Fibroblast of lung (primary cell): ENCODE results near the gene NUP133. TPM values are rescaled to one million over a fixed set of nuclear protein-coding genes. Genes with fewer than 3 reads are reported as not detected.

ENCODE experiments used
- DNase-seq, 2 donors: peaks; one replicate each; pipeline versions ENCODE4 v3.0.0 to v3.0.0-alpha.2; 2010; ENCODE audit warnings: low read depth in 2 of 2
- H2AFZ ChIP-seq: 2 replicates; pipeline ENCODE4 v1.5.1; 2012; ENCODE audit warnings: low read length, control low read depth, inconsistent platforms
- H3K27ac ChIP-seq: 2 replicates; pipeline ENCODE4 v1.5.1; 2011; ENCODE audit warnings: low read length, control low read depth; ENCODE audit not compliant: insufficient read depth
- H3K27me3 ChIP-seq: 2 replicates; pipeline ENCODE4 v1.5.1; 2011; ENCODE audit warnings: mild to moderate bottlenecking, low read length; ENCODE audit not compliant: control insufficient read depth, insufficient read depth
- H3K36me3 ChIP-seq: 2 replicates; pipeline ENCODE4 v1.5.1; 2011; ENCODE audit warnings: low read length; ENCODE audit not compliant: control insufficient read depth, insufficient read depth
- H3K4me1 ChIP-seq: 2 replicates; pipeline ENCODE4 v1.5.1; 2011; ENCODE audit warnings: low read length; ENCODE audit not compliant: control insufficient read depth, insufficient read depth; ENCODE audit errors: extremely low read depth
- H3K4me2 ChIP-seq: 2 replicates; pipeline ENCODE4 v1.5.1; 2011; ENCODE audit warnings: low read length, control low read depth; ENCODE audit not compliant: insufficient read depth; ENCODE audit errors: extremely low read depth
- H3K4me3 ChIP-seq, 4 experiments: fragments of 200-600 bp in 1 of 4; sonication (generic) in 1 of 4; replicated peaks in 1 of 4; 2 replicates each; pipeline ENCODE4 v1.5.1; 2011 to 2016; ENCODE audit warnings: low read length in 4 of 4, low read depth in 3 of 4, mild to moderate bottlenecking in 3 of 4, control low read depth in 2 of 4, inconsistent platforms in 1 of 4, mixed read lengths in 1 of 4; ENCODE audit not compliant: insufficient read depth in 1 of 4; ENCODE audit errors: control extremely low read depth in 1 of 4
- H3K79me2 ChIP-seq: 2 replicates; pipeline ENCODE4 v1.5.1; 2012; ENCODE audit warnings: mild to moderate bottlenecking, low read length, inconsistent platforms; ENCODE audit not compliant: control insufficient read depth, insufficient read depth
- H3K9ac ChIP-seq: 2 replicates; pipeline ENCODE4 v1.5.1; 2011; ENCODE audit warnings: mild to moderate bottlenecking, low read length, control low read depth; ENCODE audit not compliant: insufficient read depth
- H3K9me3 ChIP-seq: 2 replicates; pipeline ENCODE4 v1.5.1; 2012; ENCODE audit warnings: low read depth, low read length; ENCODE audit not compliant: control insufficient read depth, insufficient read depth
- H4K20me1 ChIP-seq: 2 replicates; pipeline ENCODE4 v1.5.1; 2011; ENCODE audit warnings: low read length; ENCODE audit not compliant: control insufficient read depth, insufficient read depth; ENCODE audit errors: extremely low read depth
- CTCF ChIP-seq, 2 donors: IDR thresholded peaks in 1 of 2; conservative IDR thresholded peaks in 1 of 2; 1 replicate in 1 of 2; 2 replicates in 1 of 2; pipeline ENCODE4 v1.5.1; 2011 to 2012; ENCODE audit warnings: low read length in 2 of 2, control low read depth in 1 of 2, inconsistent platforms in 1 of 2, low read depth in 1 of 2, mild to moderate bottlenecking in 1 of 2
- EZH2 ChIP-seq: IDR thresholded peaks from 2 replicates; pipeline ENCODE4 v1.5.1; 2012; ENCODE audit warnings: low read length, control low read depth, mild to moderate bottlenecking; ENCODE audit errors: missing control alignments
- polyA plus RNA-seq, 2 donors: library from polyadenylated mRNA; depleted of rRNA in 1 of 2; stranded (reverse) in 1 of 2; unstranded in 1 of 2; fragments of >200 nt; gene quantifications; 2 replicates each; pipeline ENCODE4 v1.2.1, GENCODE V29; 2011 to 2012; ENCODE audit warnings: missing spikeins in 1 of 2
- total RNA-seq: library from RNA; depleted of rRNA; stranded (reverse); fragments of >200 nt; gene quantifications from 2 replicates; pipeline ENCODE4 v1.2.1, GENCODE V29; 2014

Gene NUP133
- total and polyA plus RNA-seq, 2 donors (not counting 1 experiment from before 2014, with no cell fraction given): 20.8 to 31.9 TPM

GRCh38 chr1:229474509-229474908 is 33.6 kb downstream of the NUP133 start:
- no peak overlapping the region for H3K4me3 ChIP-seq
- TF ChIP-seq EZH2 (no peak), CTCF (conservative IDR thresholded peaks at IDR 0.05 in 1 of 2, IDR thresholded peaks at IDR 0.05 in 1 of 2; ENCODE audit: low read depth in 1 of 2, low read length in 2 of 2) (no peak)
- H2AFZ ChIP-seq: no peak overlapping the region
- no peaks in the 10 kb centered on the region for H4K20me1 ChIP-seq
- H3K36me3 ChIP-seq: no peaks in the 10 kb centered on the region
- H3K79me2 ChIP-seq: no peaks in the 10 kb centered on the region
- no peak overlapping the region for H3K9ac ChIP-seq
- DNase-seq: no peak
- H3K9me3 ChIP-seq: no peaks in the 10 kb centered on the region
- H3K4me2 ChIP-seq: no peak overlapping the region
- no peaks in the 10 kb centered on the region for H3K27me3 ChIP-seq
- H3K27ac ChIP-seq: no peak overlapping the region
- no peaks in the 10 kb centered on the region for H3K4me1 ChIP-seq

- Histone ChIP-seq H3K79me2 (no peaks in the 10 kb centered on the region), H3K27me3 (no peaks in the 10 kb centered on the region), H4K20me1 (no peaks in the 10 kb centered on the region), H3K4me3 (no peak overlapping the region), H3K9me3 (no peaks in the 10 kb centered on the region), H3K36me3 (peaks cover 4% of the 10 kb centered on the region), H2AFZ (no peak overlapping the region), H3K4me1 (no peaks in the 10 kb centered on the region), H3K4me2 (no peak overlapping the region), H3K27ac (no peak overlapping the region), H3K9ac (no peak overlapping the region)
- TF ChIP-seq EZH2 (no peak), CTCF (conservative IDR thresholded peaks at IDR 0.05 in 1 of 2, IDR thresholded peaks at IDR 0.05 in 1 of 2; ENCODE audit: low read depth in 1 of 2, low read length in 2 of 2) (no peak)
- no peak for DNase-seq
These were observed 37.0 kb downstream of the NUP133 start for GRCh38 chr1:229471175-229471574.

DNA sequence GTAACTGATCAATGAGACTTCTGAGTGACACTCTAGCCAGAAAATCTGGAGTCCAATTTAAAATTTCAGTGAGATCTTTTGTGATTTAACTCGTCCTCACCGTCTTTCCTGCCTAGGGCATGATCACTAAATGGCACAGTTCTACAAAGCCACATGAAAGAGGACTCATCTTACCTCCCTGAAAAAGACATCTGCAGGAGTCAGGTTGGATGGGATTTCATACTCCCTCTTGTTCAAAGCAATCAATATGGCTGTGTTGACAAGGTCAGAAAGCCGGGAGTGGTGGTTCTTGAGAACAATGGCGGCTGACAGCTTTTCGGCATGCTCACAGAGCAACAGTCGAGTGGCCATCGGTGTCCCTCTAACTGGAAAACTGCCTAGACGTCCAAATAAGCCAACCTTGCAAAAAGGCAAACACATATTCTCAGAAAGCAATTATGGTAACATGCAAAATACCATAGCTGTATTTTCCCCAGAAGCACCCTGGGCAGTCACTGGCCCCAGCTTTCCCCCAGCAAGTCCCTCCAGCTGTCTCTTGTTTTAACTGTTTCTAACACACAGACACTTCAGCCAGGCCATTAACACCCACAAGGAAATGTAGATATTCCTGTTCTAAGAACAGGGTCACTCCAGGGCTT is 37.6 kb downstream of the NUP133 start:
- Histone ChIP-seq H4K20me1 (no peaks in the 10 kb centered on the region), H3K4me1 (no peaks in the 10 kb centered on the region), H2AFZ (no peak overlapping the region), H3K27me3 (no peaks in the 10 kb centered on the region), H3K79me2 (no peaks in the 10 kb centered on the region), H3K9me3 (no peaks in the 10 kb centered on the region), H3K9ac (no peak overlapping the region), H3K4me3 (no peak overlapping the region), H3K4me2 (no peak overlapping the region), H3K36me3 (peaks cover 4% of the 10 kb centered on the region), H3K27ac (no peak overlapping the region)
- DNase-seq: no peak
- no peak for TF ChIP-seq CTCF (conservative IDR thresholded peaks at IDR 0.05 in 1 of 2, IDR thresholded peaks at IDR 0.05 in 1 of 2; ENCODE audit: low read depth in 1 of 2, low read length in 2 of 2)
- TF ChIP-seq EZH2: no peak
